ENCODE results near the gene GATA2.

DNA sequence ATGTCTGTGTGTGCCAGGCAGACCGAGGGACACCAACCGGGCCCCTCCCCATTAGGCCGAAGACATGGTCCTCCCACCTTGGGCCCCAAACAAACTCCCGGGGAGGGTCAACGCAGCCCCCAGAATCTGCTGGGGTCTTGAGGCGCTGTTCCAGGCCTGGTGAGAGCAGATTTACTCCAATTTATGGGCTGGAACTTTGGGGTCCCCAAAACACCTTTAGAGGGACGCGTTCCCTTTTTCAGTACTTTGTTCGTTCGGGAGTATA lies 2.4 kb downstream of the GATA2 start:
- TF ChIP-seq POLR2AphosphoS5 (IDR thresholded peaks at IDR 0.05; ENCODE audit: low read depth), result no peak
- TF ChIP-seq GABPA (IDR thresholded peaks at IDR 0.05; ENCODE audit: low read depth), result no peak
- TF ChIP-seq CTCF (IDR thresholded peaks at IDR 0.05; ENCODE audit: insufficient read depth, low read length), result no peak
- no peak for TF ChIP-seq SPI1 (IDR thresholded peaks at IDR 0.05; ENCODE audit: borderline replicate concordance, low read depth)
